Hindlimb muscle (tissue), 1 donor: ENCODE results near the gene SELENOP. TPM values are rescaled to one million over a fixed set of nuclear protein-coding genes. Genes with fewer than 3 reads are reported as not detected.

Experiments
- DNase-seq: peaks from one replicate; pipeline ENCODE4 v3.0.0-alpha.2; 2013
- polyA plus RNA-seq: library from polyadenylated mRNA; unstranded; fragments of 120-200 nt; gene quantifications from one replicate; pipeline ENCODE4 v1.2.1, GENCODE V29; 2013; ENCODE audit not compliant: insufficient read length

The SELENOP gene
- polyA plus RNA-seq, 1 donor: 166 TPM

- no peak for DNase-seq
These were observed 13.1 kb downstream of the SELENOP start for GRCh38 chr5:42798284-42799240.

- no peak for DNase-seq
These were observed 20.5 kb downstream of the SELENOP start for GRCh38 chr5:42791151-42791550.

GRCh38 chr5:42787845-42788244, 23.8 kb downstream of the SELENOP start:
- no peak for DNase-seq

GRCh38 chr5:42787073-42787472, 24.6 kb downstream of the SELENOP start:
- DNase-seq: no peak

GRCh38 chr5:42785756-42786155, 25.9 kb downstream of the SELENOP start:
- DNase-seq: no peak

- no peak for DNase-seq
These were observed 27.6 kb downstream of the SELENOP start for GRCh38 chr5:42784132-42784531.

- no peak for DNase-seq
These were observed 30.1 kb downstream of the SELENOP start for GRCh38 chr5:42781584-42781983.

GRCh38 chr5:42779083-42779482, 32.6 kb downstream of the SELENOP start:
- DNase-seq: no peak

GRCh38 chr5:42772265-42772993, 39.3 kb downstream of the SELENOP start:
- no peak for DNase-seq

- DNase-seq: no peak
These were observed 41.7 kb downstream of the SELENOP start for GRCh38 chr5:42770003-42770402.

- DNase-seq: no peak
These were observed 43.6 kb downstream of the SELENOP start for GRCh38 chr5:42768106-42768504.

GRCh38 chr5:42767491-42768105, 44.1 kb downstream of the SELENOP start:
- DNase-seq: peak; percentile 16

GRCh38 chr5:42761791-42762190, 49.9 kb downstream of the SELENOP start:
- no peak for DNase-seq

GRCh38 chr5:42760426-42760825, 51.3 kb downstream of the SELENOP start:
- no peak for DNase-seq

GRCh38 chr5:42759456-42759855, 52.2 kb downstream of the SELENOP start:
- no peak for DNase-seq

GRCh38 chr5:42756606-42757601, 54.8 kb downstream of the SELENOP start, which contains the start of gene CCDC152:
Gene CCDC152 (plus strand): TSS chr5:42756818. CDS start chr5:42759122, 2,304 bp downstream.
- peak; percentile 15 for DNase-seq

- no peak for DNase-seq
These were observed 58.6 kb downstream of the SELENOP start for GRCh38 chr5:42753099-42753498.

GRCh38 chr5:42751044-42751443, 60.6 kb downstream of the SELENOP start:
- no peak for DNase-seq

GRCh38 chr5:42750507-42750906, 61.2 kb downstream of the SELENOP start:
- DNase-seq: no peak
